Measurements from ENCODE around the gene METTL22. TPM values are rescaled to one million over a fixed set of nuclear protein-coding genes. Genes with fewer than 3 reads are reported as not detected.

Gene METTL22
- 10 to 100 TPM; 28.7 to 30.2 TPM for total RNA-seq

- CTCF ChIA-PET = interaction anchor here (0.6 kb wide), 1 partner anchor 25 kb away, joined by 3 read pairs; no protein-coding TSS in a partner anchor
- Mint-ChIP-seq H3K9me3 (no peaks in the 10 kb centered on the region), H3K4me1 (peaks cover 19% of the 10 kb centered on the region), H3K27me3 (peaks cover 20% of the 10 kb centered on the region), H3K4me3 (peak within 1 kb of the TSS; percentile 97), H3K36me3 (ENCODE audit: low read depth) (peaks cover 10% of the 10 kb centered on the region), H3K27ac (peak within 1 kb of the TSS; percentile 92)
- DNase-seq = peak; percentile 92
- POLR2A ChIA-PET = no interaction called here
Observed at GRCh38 chr16:8621572-8622314, at the start of gene METTL22. Gene METTL22, plus strand, starts transcription at chr16:8621698. Its CDS starts 3,968 bp downstream, at chr16:8625666.

GRCh38 chr16:8572063-8572918 lies 49.2 kb upstream of the METTL22 start:
- Mint-ChIP-seq H3K36me3 (ENCODE audit: low read depth) (no peaks in the 10 kb centered on the region), H3K27ac (no peak overlapping the region), H3K9me3 (no peaks in the 10 kb centered on the region), H3K4me3 (no peak overlapping the region), H3K27me3 (peaks cover 18% of the 10 kb centered on the region), H3K4me1 (peaks cover 9% of the 10 kb centered on the region)
- ChIA-PET CTCF (interaction anchor here (0.6 to 1.2 kb wide), 3 partner anchors 45 to 308 kb away, joined by 3 read pairs; no protein-coding TSS in a partner anchor), POLR2A (no interaction called here)
- DNase-seq = no peak

GRCh38 chr16:8572919-8573724 lies 48.4 kb upstream of the METTL22 start:
- Mint-ChIP-seq H3K9me3 (no peaks in the 10 kb centered on the region), H3K4me3 (no peak overlapping the region), H3K27ac (peak overlapping the region; percentile 65), H3K27me3 (peaks cover 18% of the 10 kb centered on the region), H3K36me3 (ENCODE audit: low read depth) (no peaks in the 10 kb centered on the region), H3K4me1 (peaks cover 5% of the 10 kb centered on the region)
- no peak for DNase-seq
- CTCF ChIA-PET = interaction anchor here (1.1 kb wide), 1 partner anchor 79 kb away, joined by 3 read pairs; no protein-coding TSS in a partner anchor
- POLR2A ChIA-PET = no interaction called here

- POLR2A ChIA-PET = no interaction called here
- CTCF ChIA-PET = no interaction called here
Observed at GRCh38 chr16:8575399-8575798, 46.1 kb upstream of the METTL22 start.

GRCh38 chr16:8576141-8577004 lies 45.1 kb upstream of the METTL22 start:
- ChIA-PET POLR2A (no interaction called here), CTCF (interaction anchor here (0.5 kb wide), 1 partner anchor 304 kb away, joined by 5 read pairs; no protein-coding TSS in a partner anchor)
- Mint-ChIP-seq H3K27me3 (peaks cover 15% of the 10 kb centered on the region), H3K27ac (no peak overlapping the region), H3K9me3 (no peaks in the 10 kb centered on the region), H3K4me3 (no peak overlapping the region), H3K36me3 (ENCODE audit: low read depth) (no peaks in the 10 kb centered on the region), H3K4me1 (peaks cover 2% of the 10 kb centered on the region)
- no peak for DNase-seq

More at GRCh38 chr16:8575399-8575798, 46.1 kb upstream of the METTL22 start:
- Mint-ChIP-seq H3K4me3 (no peak overlapping the region), H3K4me1 (peaks cover 2% of the 10 kb centered on the region), H3K27me3 (peaks cover 15% of the 10 kb centered on the region), H3K9me3 (no peaks in the 10 kb centered on the region), H3K36me3 (ENCODE audit: low read depth) (no peaks in the 10 kb centered on the region), H3K27ac (no peak overlapping the region)
- DNase-seq = no peak

GRCh38 chr16:8577678-8578304 lies 43.7 kb upstream of the METTL22 start:
- H3K9me3 Mint-ChIP-seq = no peaks in the 10 kb centered on the region
- H3K27me3 Mint-ChIP-seq = peaks cover 11% of the 10 kb centered on the region
- POLR2A ChIA-PET = no interaction called here
- no peak overlapping the region for H3K27ac Mint-ChIP-seq
- no peak overlapping the region for H3K4me3 Mint-ChIP-seq
- no peaks in the 10 kb centered on the region for H3K36me3 Mint-ChIP-seq (ENCODE audit: low read depth)
- no peak for DNase-seq
- peaks cover 5% of the 10 kb centered on the region for H3K4me1 Mint-ChIP-seq
- CTCF ChIA-PET = no interaction called here

- H3K4me1 Mint-ChIP-seq = peaks cover 3% of the 10 kb centered on the region
- CTCF ChIA-PET = interaction anchor here (0.5 to 2.2 kb wide), 2 partner anchors 12 to 1804 kb away, joined by 3 to 5 read pairs; no protein-coding TSS in a partner anchor
Observed at GRCh38 chr16:8579559-8579958, 41.9 kb upstream of the METTL22 start.

GRCh38 chr16:8581831-8582580 lies 39.5 kb upstream of the METTL22 start:
- Mint-ChIP-seq H3K36me3 (ENCODE audit: low read depth) (no peaks in the 10 kb centered on the region), H3K4me3 (no peak overlapping the region), H3K27ac (peak overlapping the region; percentile 33), H3K9me3 (no peaks in the 10 kb centered on the region), H3K27me3 (peaks cover 6% of the 10 kb centered on the region), H3K4me1 (peaks cover 3% of the 10 kb centered on the region)
- ChIA-PET POLR2A (no interaction called here), CTCF (interaction anchor here (0.6 to 1.3 kb wide), 3 partner anchors 64 to 71 kb away, joined by 3 read pairs; no protein-coding TSS in a partner anchor)
- DNase-seq = no peak

More at GRCh38 chr16:8579559-8579958, 41.9 kb upstream of the METTL22 start:
- DNase-seq = no peak
- H3K27me3 Mint-ChIP-seq = peaks cover 7% of the 10 kb centered on the region
- H3K4me3 Mint-ChIP-seq = no peak overlapping the region
- no peaks in the 10 kb centered on the region for H3K9me3 Mint-ChIP-seq
- POLR2A ChIA-PET = no interaction called here
- H3K36me3 Mint-ChIP-seq (ENCODE audit: low read depth) = no peaks in the 10 kb centered on the region
- no peak overlapping the region for H3K27ac Mint-ChIP-seq

- Mint-ChIP-seq H3K9me3 (no peaks in the 10 kb centered on the region), H3K27ac (no peak overlapping the region), H3K4me1 (peaks cover 3% of the 10 kb centered on the region), H3K36me3 (ENCODE audit: low read depth) (no peaks in the 10 kb centered on the region), H3K27me3 (peaks cover 17% of the 10 kb centered on the region), H3K4me3 (no peak overlapping the region)
- ChIA-PET CTCF (interaction anchor here (0.6 to 1.4 kb wide), 4 partner anchors 14 to 297 kb away, joined by 3 to 4 read pairs (median 3); no protein-coding TSS in a partner anchor), POLR2A (interaction anchor here (0.5 kb wide), 1 partner anchor 48 kb away, joined by 3 read pairs; no protein-coding TSS in a partner anchor)
- DNase-seq = no peak
Observed at GRCh38 chr16:8583199-8583598, 38.3 kb upstream of the METTL22 start.

GRCh38 chr16:8583732-8584131 lies 37.8 kb upstream of the METTL22 start:
- no peaks in the 10 kb centered on the region for H3K9me3 Mint-ChIP-seq

GRCh38 chr16:8585041-8585440 lies 36.5 kb upstream of the METTL22 start:
- Mint-ChIP-seq H3K36me3 (ENCODE audit: low read depth) (peaks cover 2% of the 10 kb centered on the region), H3K9me3 (no peaks in the 10 kb centered on the region), H3K4me3 (no peak overlapping the region), H3K27ac (no peak overlapping the region), H3K27me3 (peaks cover 31% of the 10 kb centered on the region), H3K4me1 (peaks cover 3% of the 10 kb centered on the region)
- no peak for DNase-seq
- CTCF ChIA-PET = no interaction called here
- POLR2A ChIA-PET = no interaction called here

More at GRCh38 chr16:8583732-8584131, 37.8 kb upstream of the METTL22 start:
- Mint-ChIP-seq H3K36me3 (ENCODE audit: low read depth) (no peaks in the 10 kb centered on the region), H3K27ac (no peak overlapping the region), H3K27me3 (peaks cover 22% of the 10 kb centered on the region), H3K4me3 (no peak overlapping the region), H3K4me1 (peaks cover 3% of the 10 kb centered on the region)
- POLR2A ChIA-PET = no interaction called here
- no peak for DNase-seq
- CTCF ChIA-PET = interaction anchor here (0.6 to 1.4 kb wide), 3 partner anchors 13 to 297 kb away, joined by 3 to 4 read pairs (median 3); no protein-coding TSS in a partner anchor

Data from activated CD4-positive, alpha-beta T cell treated with anti-CD3 and anti-CD28 coated beads, Interleukin-2, amount 10 ng/mL, durations not matched to agents 7 days and 5 days (primary cell).